Astrocyte of the cerebellum (primary cell): Measurements from ENCODE around the gene TIAL1.

Experiments
- DNase-seq: peaks from one replicate; pipeline ENCODE4 v3.0.0-alpha.2; 2011; ENCODE audit warnings: low read depth
- H3K4me3 ChIP-seq: 2 replicates; pipeline ENCODE4 v1.5.1; 2011; ENCODE audit warnings: mild to moderate bottlenecking, low read depth, low read length, moderate library complexity
- CTCF ChIP-seq: IDR thresholded peaks from 2 replicates; pipeline ENCODE4 v1.5.1; 2012; ENCODE audit warnings: low read length, low read depth, moderate library complexity, mild to moderate bottlenecking; ENCODE audit errors: missing control alignments
- in situ Hi-C: cut with HindIII; loops from 2 replicates; pipeline ENCODE4 v1.10.0; 2017; ENCODE audit warnings: low sequenced_read_pairs

TIAL1 gene

GRCh38 chr10:119523895-119524719, 72.7 kb downstream of the TIAL1 start:
- in situ Hi-C loops = no loop called here
- no peak overlapping the region for H3K4me3 ChIP-seq
- no peak for TF ChIP-seq CTCF
- no peak for DNase-seq
